ENCODE data around the gene ITPKB. TPM values are rescaled to one million over a fixed set of nuclear protein-coding genes. Genes with fewer than 3 reads are reported as not detected.

Gene ITPKB
- total RNA-seq, 1 experiment from 2014 or later: 9.5 TPM

GRCh38 chr1:226743259-226743658 lies 4.2 kb upstream of the ITPKB start:
- no peak for TF ChIP-seq CTCF (IDR thresholded peaks at IDR 0.05; ENCODE audit: unreplicated experiment)
- no peak for DNase-seq (ENCODE audit: unreplicated experiment)
- CTCF ChIA-PET: no interaction called here
- H3K27ac Mint-ChIP-seq (ENCODE audit: low read depth, unreplicated experiment): no peak overlapping the region
- peaks cover 11% of the 10 kb centered on the region for H3K4me1 Mint-ChIP-seq (ENCODE audit: insufficient read depth, unreplicated experiment)
- H3K36me3 Mint-ChIP-seq (ENCODE audit: insufficient read depth, unreplicated experiment): no peaks in the 10 kb centered on the region
- POLR2A ChIA-PET: no interaction called here
- H3K9me3 Mint-ChIP-seq (ENCODE audit: unreplicated experiment): peaks cover 8% of the 10 kb centered on the region
- no peaks in the 10 kb centered on the region for H3K27me3 Mint-ChIP-seq (ENCODE audit: insufficient read depth, unreplicated experiment)
- intact Hi-C loops (cut with micrococcal nuclease): no loop called here
- no TSS peak for BruUV-seq (replicated peaks)
- no peak overlapping the region for H3K4me3 Mint-ChIP-seq (ENCODE audit: unreplicated experiment)

- Mint-ChIP-seq H3K9me3 (ENCODE audit: unreplicated experiment) (peaks cover 8% of the 10 kb centered on the region), H3K36me3 (ENCODE audit: insufficient read depth, unreplicated experiment) (no peaks in the 10 kb centered on the region), H3K27ac (ENCODE audit: low read depth, unreplicated experiment) (no peak overlapping the region), H3K4me3 (ENCODE audit: unreplicated experiment) (no peak overlapping the region), H3K27me3 (ENCODE audit: insufficient read depth, unreplicated experiment) (no peaks in the 10 kb centered on the region), H3K4me1 (ENCODE audit: insufficient read depth, unreplicated experiment) (peaks cover 11% of the 10 kb centered on the region)
- DNase-seq (ENCODE audit: unreplicated experiment): no peak
- POLR2A ChIA-PET: interaction anchor here (2.1 to 5.6 kb wide), 5 partner anchors 11 to 75 kb away, joined by 4 to 61 read pairs (median 9); no protein-coding TSS in a partner anchor
- intact Hi-C loops (cut with micrococcal nuclease): no loop called here
- CTCF ChIA-PET: interaction anchor here (0.9 to 1.2 kb wide), 2 partner anchors 18 to 106 kb away, joined by 3 to 4 read pairs; no protein-coding TSS in a partner anchor
- no TSS peak for BruUV-seq (replicated peaks)
- no peak for TF ChIP-seq CTCF (IDR thresholded peaks at IDR 0.05; ENCODE audit: unreplicated experiment)
These were observed 1.9 kb upstream of the ITPKB start for GRCh38 chr1:226741009-226741408.

GRCh38 chr1:226739696-226740065 lies 599 bp upstream of the ITPKB start:
- POLR2A ChIA-PET: interaction anchor here (0.5 to 5.6 kb wide), 15 partner anchors 10 to 816 kb away, joined by 3 to 61 read pairs (median 8); no protein-coding TSS in a partner anchor
- intact Hi-C loops (cut with micrococcal nuclease): loop anchor here (1.0 to 10.0 kb wide), 7 partner anchors 23 to 575 kb away; partner anchors contain the start of gene CDC42BPA
- peak overlapping the region; percentile 82 for H3K4me3 Mint-ChIP-seq (ENCODE audit: unreplicated experiment)
- peak overlapping the region; percentile 33 for H3K27ac Mint-ChIP-seq (ENCODE audit: low read depth, unreplicated experiment)
- H3K9me3 Mint-ChIP-seq (ENCODE audit: unreplicated experiment): peaks cover 8% of the 10 kb centered on the region
- BruUV-seq (replicated peaks): no TSS peak
- CTCF ChIA-PET: interaction anchor here (0.6 to 1.9 kb wide), 10 partner anchors 11 to 1773 kb away, joined by 3 to 6 read pairs (median 4); no protein-coding TSS in a partner anchor
- peaks cover 16% of the 10 kb centered on the region for H3K4me1 Mint-ChIP-seq (ENCODE audit: insufficient read depth, unreplicated experiment)
- no peak for DNase-seq (ENCODE audit: unreplicated experiment)
- no peaks in the 10 kb centered on the region for H3K27me3 Mint-ChIP-seq (ENCODE audit: insufficient read depth, unreplicated experiment)
- H3K36me3 Mint-ChIP-seq (ENCODE audit: insufficient read depth, unreplicated experiment): no peaks in the 10 kb centered on the region
- TF ChIP-seq CTCF (IDR thresholded peaks at IDR 0.05; ENCODE audit: unreplicated experiment): no peak

GRCh38 chr1:226738421-226738994 lies 574 bp downstream of the ITPKB start:
- peak overlapping the region; percentile 82 for H3K4me3 Mint-ChIP-seq (ENCODE audit: unreplicated experiment)
- ChIA-PET POLR2A (interaction anchor here (0.6 to 5.6 kb wide), 20 partner anchors 8 to 93 kb away, joined by 3 to 61 read pairs (median 5); no protein-coding TSS in a partner anchor), CTCF (interaction anchor here (0.6 to 1.9 kb wide), 12 partner anchors 9 to 234 kb away, joined by 3 to 6 read pairs (median 4); no protein-coding TSS in a partner anchor)
- H3K4me1 Mint-ChIP-seq (ENCODE audit: insufficient read depth, unreplicated experiment): peaks cover 22% of the 10 kb centered on the region
- intact Hi-C loops (cut with micrococcal nuclease): loop anchor here (1.0 to 10.0 kb wide), 6 partner anchors 24 to 576 kb away; partner anchors contain the start of gene CDC42BPA
- no TSS peak for BruUV-seq (replicated peaks)
- peak; percentile 64 for DNase-seq (ENCODE audit: unreplicated experiment)
- peaks cover 7% of the 10 kb centered on the region for H3K9me3 Mint-ChIP-seq (ENCODE audit: unreplicated experiment)
- no peaks in the 10 kb centered on the region for H3K36me3 Mint-ChIP-seq (ENCODE audit: insufficient read depth, unreplicated experiment)
- TF ChIP-seq CTCF (IDR thresholded peaks at IDR 0.05; ENCODE audit: unreplicated experiment): peak; percentile 17
- H3K27ac Mint-ChIP-seq (ENCODE audit: low read depth, unreplicated experiment): peak overlapping the region; percentile 33
- no peaks in the 10 kb centered on the region for H3K27me3 Mint-ChIP-seq (ENCODE audit: insufficient read depth, unreplicated experiment)

Data from MCF 10A (cell line).